GM23338 (cell line): ENCODE measurements around the gene PSMG1. TPM values are rescaled to one million over a fixed set of nuclear protein-coding genes. Genes with fewer than 3 reads are reported as not detected.
"Not testable (repeated sequence)": the region's sequence is repeated elsewhere in the genome, so short reads cannot be mapped to it uniquely, and the experiment has no call there.

Source experiments
- ATAC-seq: fragments of 200-7000 bp; cut with Tn5 transposase; 3 replicates; pipeline ENCODE4 v1.9.1; 2020
- DNase-seq: peaks from one replicate; pipeline ENCODE4 v3.0.0-alpha.2; 2015; ENCODE audit warnings: low spot score
- H2AFZ ChIP-seq: fragments of 200-600 bp; sonication (generic); 2 replicates; pipeline ENCODE4 v1.8.0; 2016; ENCODE audit warnings: antibody characterized with exemption, mild to moderate bottlenecking, moderate library complexity
- H3F3A ChIP-seq: fragments of 200-600 bp; sonication (generic); replicated peaks from 2 replicates; pipeline ENCODE4 v1.8.0; 2017; ENCODE audit warnings: antibody characterized with exemption, mixed run types, low read depth
- H3K27ac ChIP-seq: fragments of 200-600 bp; sonication (generic); 2 replicates; pipeline ENCODE4 v1.6.1; 2016; ENCODE audit warnings: low read depth
- H3K27me3 ChIP-seq: fragments of 200-600 bp; sonication (generic); 2 replicates; pipeline ENCODE4 v1.8.0; 2016; ENCODE audit warnings: mild to moderate bottlenecking, mixed run types, moderate library complexity; ENCODE audit not compliant: insufficient read depth
- H3K36me3 ChIP-seq: fragments of 200-600 bp; sonication (generic); 2 replicates; pipeline ENCODE4 v1.8.0; 2016; ENCODE audit warnings: mild to moderate bottlenecking; ENCODE audit not compliant: insufficient read depth
- H3K4me1 ChIP-seq: fragments of 200-600 bp; sonication (generic); 2 replicates; pipeline ENCODE4 v1.8.0; 2016; ENCODE audit warnings: mild to moderate bottlenecking, moderate library complexity; ENCODE audit not compliant: insufficient read depth
- H3K4me2 ChIP-seq: fragments of 200-600 bp; sonication (generic); 2 replicates; pipeline ENCODE4 v1.7.1; 2017; ENCODE audit warnings: mixed run types
- H3K4me3 ChIP-seq: fragments of 200-600 bp; sonication (generic); 2 replicates; pipeline ENCODE4 v1.6.1; 2016; ENCODE audit warnings: mixed run types
- H3K79me2 ChIP-seq: fragments of 200-600 bp; sonication (generic); replicated peaks from 2 replicates; pipeline ENCODE4 v1.8.0; 2017; ENCODE audit warnings: mild to moderate bottlenecking; ENCODE audit not compliant: insufficient read depth
- H3K9me2 ChIP-seq: fragments of 200-600 bp; sonication (generic); 2 replicates; pipeline ENCODE4 v1.8.0; 2017; ENCODE audit not compliant: insufficient read depth
- H4K20me1 ChIP-seq: fragments of 200-600 bp; sonication (generic); replicated peaks from 2 replicates; pipeline ENCODE4 v1.8.0; 2017; ENCODE audit warnings: mild to moderate bottlenecking; ENCODE audit not compliant: insufficient read depth
- H3K27ac Mint-ChIP-seq: 2 replicates; pipeline ENCODE4 v1.8.0; 2020; ENCODE audit warnings: inconsistent platforms, mild to moderate bottlenecking, moderate library complexity, mixed read lengths
- H3K27me3 Mint-ChIP-seq: 3 replicates; pipeline ENCODE4 v1.8.0; 2022; ENCODE audit warnings: low read depth, mild to moderate bottlenecking, moderate library complexity, mixed read lengths, inconsistent platforms; ENCODE audit not compliant: insufficient read depth, poor library complexity
- H3K36me3 Mint-ChIP-seq: 3 replicates; pipeline ENCODE4 v1.8.0; 2021; ENCODE audit warnings: low read depth, mild to moderate bottlenecking, inconsistent platforms, moderate library complexity, mixed read lengths
- H3K4me1 Mint-ChIP-seq: 3 replicates; pipeline ENCODE4 v1.8.0; 2020; ENCODE audit warnings: mild to moderate bottlenecking, inconsistent platforms, mixed read lengths
- H3K4me3 Mint-ChIP-seq: 3 replicates; pipeline ENCODE4 v1.8.0; 2021; ENCODE audit warnings: moderate library complexity, mild to moderate bottlenecking, inconsistent platforms, mixed read lengths
- H3K9me3 Mint-ChIP-seq: 3 replicates; pipeline ENCODE4 v1.8.0; 2020; ENCODE audit warnings: moderate library complexity, mild to moderate bottlenecking, inconsistent platforms, mixed read lengths
- CTCF ChIP-seq, 2 experiments: fragments of 200-600 bp in 1 of 2; sonication (generic) in 1 of 2; conservative IDR thresholded peaks; 2 replicates each; pipeline versions ENCODE4 v1.5.1 to v1.6.1; 2016 to 2017; ENCODE audit warnings: antibody characterized with exemption in 2 of 2, low read depth in 2 of 2, mild to moderate bottlenecking in 2 of 2, moderate library complexity in 1 of 2
- EZH2phosphoT487 ChIP-seq: fragments of 200-600 bp; sonication (generic); IDR thresholded peaks from one replicate; pipeline ENCODE4 v1.8.1; 2018; ENCODE audit warnings: antibody characterized with exemption; ENCODE audit not compliant: unreplicated experiment
- JUNB ChIP-seq: IDR thresholded peaks from one replicate; pipeline ENCODE4 v1.6.1; 2016; ENCODE audit warnings: antibody characterized with exemption; ENCODE audit not compliant: unreplicated experiment
- ZNF462 ChIP-seq: fragments of 250-450 bp; sonication (Bioruptor Pico); IDR thresholded peaks from 2 replicates; pipeline ENCODE4 v1.5.0; 2020; ENCODE audit warnings: mild to moderate bottlenecking, moderate library complexity
- polyA plus RNA-seq: library from polyadenylated mRNA; unstranded; fragments of >200 nt; fragmentation: Nextera tagmentation; extraction: Ambion mirVana; gene quantifications from 2 replicates; pipeline ENCODE4 v1.2.1, GENCODE V29; 2016
- total RNA-seq: library from RNA; depleted of rRNA; stranded (reverse); fragments of >200 nt; shearing (Covaris generic); gene quantifications from 2 replicates; pipeline ENCODE4 v1.2.3, GENCODE V29; 2014

The PSMG1 gene
- total and polyA plus RNA-seq, 2 experiments from 2014 or later = 78.4 to 158 TPM

- TF ChIP-seq CTCF (conservative IDR thresholded peaks at IDR 0.05; ENCODE audit: low read depth in 2 of 2) (no peak), EZH2phosphoT487 (no peak), JUNB (no peak)
These were observed 22.2 kb downstream of the PSMG1 start (continued) for GRCh38 chr21:39161064-39161463.

- no peaks in the 10 kb centered on the region for H3K79me2 ChIP-seq
- no peaks in the 10 kb centered on the region for H3K36me3 ChIP-seq
- H3K36me3 Mint-ChIP-seq = peaks cover 10% of the 10 kb centered on the region; the same call in 2 of the 3 replicates
- no peaks in the 10 kb centered on the region for H3F3A ChIP-seq
- no peak for TF ChIP-seq ZNF462 (CRISPR knock-in tag)
- H3K9me3 Mint-ChIP-seq = peaks cover 32% of the 10 kb centered on the region
- no peaks in the 10 kb centered on the region for H3K4me1 Mint-ChIP-seq
- H3K27ac ChIP-seq = no peak overlapping the region
- no peaks in the 10 kb centered on the region for H4K20me1 ChIP-seq
- peaks cover 2% of the 10 kb centered on the region for H3K27me3 Mint-ChIP-seq
- no peak overlapping the region for H3K4me2 ChIP-seq
- no peak for ATAC-seq
- no peak overlapping the region for H3K4me3 ChIP-seq
- H3K4me3 Mint-ChIP-seq = no peak overlapping the region
- no peaks in the 10 kb centered on the region for H3K27me3 ChIP-seq
- no peaks in the 10 kb centered on the region for H3K4me1 ChIP-seq
- no peak for DNase-seq
- H2AFZ ChIP-seq = no peak overlapping the region
- no peak overlapping the region for H3K27ac Mint-ChIP-seq
- 0 out of 2 replicates have a peak, but pooled peaks cover 4% of the 10 kb centered on the region for H3K9me2 ChIP-seq
These were observed 23.7 kb downstream of the PSMG1 start for GRCh38 chr21:39159342-39160063.

GRCh38 chr21:39157241-39157640 lies 26.0 kb downstream of the PSMG1 start:
- H3K27ac Mint-ChIP-seq, ATAC-seq, H3K9me2 ChIP-seq, H3K4me3 ChIP-seq, H3K4me2 ChIP-seq, H3K27me3 ChIP-seq, H3K27me3 Mint-ChIP-seq, H4K20me1 ChIP-seq, H2AFZ ChIP-seq, H3K36me3 ChIP-seq, DNase-seq, H3F3A ChIP-seq, H3K27ac ChIP-seq, H3K79me2 ChIP-seq, H3K4me3 Mint-ChIP-seq, H3K4me1 Mint-ChIP-seq, H3K4me1 ChIP-seq: not testable (repeated sequence)
- Mint-ChIP-seq H3K36me3 (peaks cover 10% of the 10 kb centered on the region; the same call in 2 of the 3 replicates), H3K9me3 (peaks cover 19% of the 10 kb centered on the region)
